Spleen (tissue), 7 donors: ENCODE results near the gene KCNAB2.

ENCODE experiments used
- CTCF ChIP-seq, 11 experiments: fragments of 200-600 bp in 7 of 11; fragments of 450-650 bp in 4 of 11; sonication (generic) in 4 of 11; IDR thresholded peaks in 8 of 11; conservative IDR thresholded peaks in 3 of 11; 1 replicate in 7 of 11; 2 replicates in 4 of 11; pipeline versions ENCODE4 v1.4.0 to v1.8.0; 2016 to 2021; ENCODE audit warnings: antibody characterized with exemption in 11 of 11, inconsistent platforms in 4 of 11, mild to moderate bottlenecking in 1 of 11
- POLR2A ChIP-seq, 3 donors: fragments of 450-650 bp; IDR thresholded peaks; one replicate each; pipeline ENCODE4 v1.5.1; 2017; ENCODE audit warnings: antibody characterized with exemption in 3 of 3, mild to moderate bottlenecking in 1 of 3
- POLR2AphosphoS5 ChIP-seq, 3 donors: sonication (generic); formaldehyde crosslinking; IDR thresholded peaks; one replicate each; pipeline ENCODE4 v1.5.1; 2017; ENCODE audit warnings: antibody characterized with exemption in 3 of 3
- donor health status: DM: no; HTN: no; CAD: no; lungs with moderate emphysema.
- donor health status: DM: no; HTN: no; CAD: no.
- donor health status: DM: no; HTN: no; CAD: no.

- TF ChIP-seq CTCF (IDR thresholded peaks at IDR 0.05 in 8 of 11, conservative IDR thresholded peaks at IDR 0.05 in 3 of 11): no peak
- TF ChIP-seq POLR2A (IDR thresholded peaks at IDR 0.05): no peak
- TF ChIP-seq POLR2AphosphoS5 (IDR thresholded peaks at IDR 0.05): no peak
These were observed 80.9 kb downstream of the KCNAB2 start for GRCh38 chr1:6126521-6127067.
